ENCODE data around the gene SV2C. TPM values are rescaled to one million over a fixed set of nuclear protein-coding genes. Genes with fewer than 3 reads are reported as not detected.

Gene SV2C
- total and polyA plus RNA-seq, 2 donors from 2014 or later: 0.13 TPM; not detected in 1

DNA sequence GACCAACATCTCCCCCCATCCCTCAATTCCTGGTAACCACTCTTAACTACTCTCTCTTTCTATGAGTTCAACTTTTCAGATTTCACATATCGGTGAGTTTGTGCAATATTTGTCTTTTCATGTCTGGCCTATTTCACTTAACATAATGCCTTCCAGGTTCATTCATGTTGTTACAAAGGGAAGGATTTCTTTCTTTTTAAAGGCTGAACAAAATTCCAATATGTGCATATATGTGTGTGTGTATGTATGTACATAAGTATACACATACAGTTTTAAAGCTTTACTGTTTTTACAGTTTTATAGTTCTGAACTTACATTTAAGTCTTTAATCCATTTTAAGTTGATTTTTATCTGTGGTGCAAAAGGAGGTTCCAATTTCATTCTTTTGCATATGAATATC lies 130.7 kb downstream of the SV2C start:
- TF ChIP-seq, protein P1, sequence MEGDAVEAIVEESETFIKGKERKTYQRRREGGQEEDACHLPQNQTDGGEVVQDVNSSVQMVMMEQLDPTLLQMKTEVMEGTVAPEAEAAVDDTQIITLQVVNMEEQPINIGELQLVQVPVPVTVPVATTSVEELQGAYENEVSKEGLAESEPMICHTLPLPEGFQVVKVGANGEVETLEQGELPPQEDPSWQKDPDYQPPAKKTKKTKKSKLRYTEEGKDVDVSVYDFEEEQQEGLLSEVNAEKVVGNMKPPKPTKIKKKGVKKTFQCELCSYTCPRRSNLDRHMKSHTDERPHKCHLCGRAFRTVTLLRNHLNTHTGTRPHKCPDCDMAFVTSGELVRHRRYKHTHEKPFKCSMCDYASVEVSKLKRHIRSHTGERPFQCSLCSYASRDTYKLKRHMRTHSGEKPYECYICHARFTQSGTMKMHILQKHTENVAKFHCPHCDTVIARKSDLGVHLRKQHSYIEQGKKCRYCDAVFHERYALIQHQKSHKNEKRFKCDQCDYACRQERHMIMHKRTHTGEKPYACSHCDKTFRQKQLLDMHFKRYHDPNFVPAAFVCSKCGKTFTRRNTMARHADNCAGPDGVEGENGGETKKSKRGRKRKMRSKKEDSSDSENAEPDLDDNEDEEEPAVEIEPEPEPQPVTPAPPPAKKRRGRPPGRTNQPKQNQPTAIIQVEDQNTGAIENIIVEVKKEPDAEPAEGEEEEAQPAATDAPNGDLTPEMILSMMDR (IDR thresholded peaks at IDR 0.05; ENCODE audit: borderline replicate concordance, extremely low read depth, insufficient read depth): no peak
- no peaks in the 10 kb centered on the region for H3K4me1 ChIP-seq (ENCODE audit: control insufficient read depth in 2 of 3, insufficient read depth in 2 of 3, low read depth in 1 of 3, low read length in 3 of 3)
- no peak overlapping the region for H3K27ac ChIP-seq (ENCODE audit: low read depth in 2 of 2, low read length in 2 of 2)
- H3K9me3 ChIP-seq (ENCODE audit: control insufficient read depth in 2 of 3, insufficient read depth in 1 of 3, low read length in 3 of 3): no peaks in the 10 kb centered on the region
- no peak overlapping the region for H3K4me3 ChIP-seq (ENCODE audit: low read length in 3 of 3)
- no peaks in the 10 kb centered on the region for H3K36me3 ChIP-seq (ENCODE audit: control insufficient read depth in 2 of 3, insufficient read depth in 3 of 3, low read length in 3 of 3)
- no peak for FAIRE-seq
- H3K9ac ChIP-seq (ENCODE audit: low read length in 3 of 3): no peak overlapping the region
- DNase-seq: no peak
- no peaks in the 10 kb centered on the region for H3K27me3 ChIP-seq (ENCODE audit: control insufficient read depth, insufficient read depth, low read length)
- intact Hi-C loops (cut with DNase I): no loop called here

DNA sequence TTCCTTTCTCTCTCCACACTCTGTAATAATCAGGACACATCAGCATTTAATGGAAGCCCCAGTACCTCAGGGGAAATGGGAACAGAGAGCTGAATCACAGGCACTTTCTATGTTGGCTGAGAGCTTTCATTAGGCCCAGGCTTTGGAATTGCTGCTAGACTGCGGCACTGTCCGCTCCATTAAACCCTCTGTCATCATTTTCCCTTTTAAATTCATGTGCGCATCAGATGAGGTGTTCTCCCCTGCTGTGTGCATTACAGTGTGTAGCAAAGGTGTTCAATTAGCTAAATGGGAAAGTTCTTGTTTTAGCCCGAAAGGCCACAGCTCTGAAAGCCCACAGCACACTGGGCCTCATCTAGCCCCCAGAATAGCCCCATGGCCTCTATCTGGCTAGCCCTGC lies 133.6 kb downstream of the SV2C start:
- H3K27me3 ChIP-seq (ENCODE audit: control insufficient read depth, insufficient read depth, low read length): no peaks in the 10 kb centered on the region
- H3K4me3 ChIP-seq (ENCODE audit: low read length in 3 of 3): no peak overlapping the region
- no peak overlapping the region for H3K27ac ChIP-seq (ENCODE audit: low read depth in 2 of 2, low read length in 2 of 2)
- DNase-seq (no peak), FAIRE-seq (no peak)
- H3K9me3 ChIP-seq (ENCODE audit: control insufficient read depth in 2 of 3, insufficient read depth in 1 of 3, low read length in 3 of 3): no peaks in the 10 kb centered on the region
- no peak overlapping the region for H3K9ac ChIP-seq (ENCODE audit: low read length in 3 of 3)
- TF ChIP-seq, protein P1 (IDR thresholded peaks at IDR 0.05; ENCODE audit: borderline replicate concordance, extremely low read depth, insufficient read depth): no peak
- H3K36me3 ChIP-seq (ENCODE audit: control insufficient read depth in 2 of 3, insufficient read depth in 3 of 3, low read length in 3 of 3): no peaks in the 10 kb centered on the region
- intact Hi-C loops (cut with DNase I): no loop called here
- no peaks in the 10 kb centered on the region for H3K4me1 ChIP-seq (ENCODE audit: control insufficient read depth in 2 of 3, insufficient read depth in 2 of 3, low read depth in 1 of 3, low read length in 3 of 3)

DNA sequence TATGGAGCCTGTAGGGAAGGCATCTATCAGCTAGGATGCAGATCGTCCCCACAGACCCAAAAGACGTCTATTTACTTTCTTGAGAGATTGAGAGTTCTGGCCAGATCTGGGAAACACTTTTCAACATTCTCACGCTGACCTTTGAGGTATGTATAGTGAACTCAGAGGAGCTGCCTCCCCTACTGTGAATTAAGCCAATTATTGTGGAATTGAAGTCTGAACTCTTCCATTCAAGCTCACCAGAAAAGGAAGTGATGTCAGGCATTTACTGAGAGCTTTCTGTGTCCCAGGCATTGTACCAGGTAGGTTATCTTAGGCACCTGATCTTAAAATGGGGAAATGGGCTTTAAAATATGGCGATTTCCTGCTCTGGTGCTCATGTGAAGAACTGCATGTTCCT lies 136.5 kb downstream of the SV2C start:
- TF ChIP-seq, protein P1 (IDR thresholded peaks at IDR 0.05; ENCODE audit: borderline replicate concordance, extremely low read depth, insufficient read depth): no peak
- no peak for DNase-seq
- intact Hi-C loops (cut with DNase I): no loop called here
- Histone ChIP-seq H3K4me3 (ENCODE audit: low read length in 3 of 3) (no peak overlapping the region), H3K36me3 (ENCODE audit: control insufficient read depth in 2 of 3, insufficient read depth in 3 of 3, low read length in 3 of 3) (no peaks in the 10 kb centered on the region), H3K27me3 (ENCODE audit: control insufficient read depth, insufficient read depth, low read length) (no peaks in the 10 kb centered on the region), H3K27ac (ENCODE audit: low read depth in 2 of 2, low read length in 2 of 2) (no peak overlapping the region), H3K9me3 (ENCODE audit: control insufficient read depth in 2 of 3, insufficient read depth in 1 of 3, low read length in 3 of 3) (no peaks in the 10 kb centered on the region), H3K9ac (ENCODE audit: low read length in 3 of 3) (no peak overlapping the region), H3K4me1 (ENCODE audit: control insufficient read depth in 2 of 3, insufficient read depth in 2 of 3, low read depth in 1 of 3, low read length in 3 of 3) (no peaks in the 10 kb centered on the region)
- no peak for FAIRE-seq

DNA sequence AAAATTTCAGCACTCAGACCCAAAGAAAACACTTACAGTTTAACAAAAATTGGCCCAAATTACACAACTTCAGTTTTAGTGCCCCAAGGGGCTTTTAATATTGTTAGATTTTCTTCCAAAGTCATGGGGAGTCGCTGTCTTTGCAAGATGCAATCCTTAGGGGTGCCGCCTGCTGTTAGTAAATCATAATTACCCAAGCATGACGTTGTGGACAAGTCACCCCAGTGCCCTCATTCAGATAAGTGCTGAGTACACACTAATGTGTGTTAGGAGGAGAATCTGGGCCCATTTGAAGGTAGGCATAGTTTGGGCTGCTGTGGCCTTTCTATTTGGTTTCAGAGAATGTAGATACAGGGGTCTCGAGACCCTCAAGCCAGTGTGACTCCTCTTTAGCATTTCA lies 138.1 kb downstream of the SV2C start:
- no peak overlapping the region for H3K27ac ChIP-seq (ENCODE audit: low read depth in 2 of 2, low read length in 2 of 2)
- H3K4me1 ChIP-seq (ENCODE audit: control insufficient read depth in 2 of 3, insufficient read depth in 2 of 3, low read depth in 1 of 3, low read length in 3 of 3): no peaks in the 10 kb centered on the region
- TF ChIP-seq, protein P1 (IDR thresholded peaks at IDR 0.05; ENCODE audit: borderline replicate concordance, extremely low read depth, insufficient read depth): no peak
- FAIRE-seq (no peak), DNase-seq (peak in 1 of 5 donors; percentile 11)
- H3K9me3 ChIP-seq (ENCODE audit: control insufficient read depth in 2 of 3, insufficient read depth in 1 of 3, low read length in 3 of 3): no peaks in the 10 kb centered on the region
- H3K36me3 ChIP-seq (ENCODE audit: control insufficient read depth in 2 of 3, insufficient read depth in 3 of 3, low read length in 3 of 3): no peaks in the 10 kb centered on the region
- H3K4me3 ChIP-seq (ENCODE audit: low read length in 3 of 3): no peak overlapping the region
- no peaks in the 10 kb centered on the region for H3K27me3 ChIP-seq (ENCODE audit: control insufficient read depth, insufficient read depth, low read length)
- intact Hi-C loops (cut with DNase I): no loop called here
- H3K9ac ChIP-seq (ENCODE audit: low read length in 3 of 3): no peak overlapping the region

Data from kidney (tissue), 14 donors.